ENCODE data around the gene ADAT1. TPM values are rescaled to one million over a fixed set of nuclear protein-coding genes. Genes with fewer than 3 reads are reported as not detected.

ADAT1 gene
- total and polyA plus RNA-seq, 12 donors = 18.0 to 191 (median 46.6) TPM

DNA sequence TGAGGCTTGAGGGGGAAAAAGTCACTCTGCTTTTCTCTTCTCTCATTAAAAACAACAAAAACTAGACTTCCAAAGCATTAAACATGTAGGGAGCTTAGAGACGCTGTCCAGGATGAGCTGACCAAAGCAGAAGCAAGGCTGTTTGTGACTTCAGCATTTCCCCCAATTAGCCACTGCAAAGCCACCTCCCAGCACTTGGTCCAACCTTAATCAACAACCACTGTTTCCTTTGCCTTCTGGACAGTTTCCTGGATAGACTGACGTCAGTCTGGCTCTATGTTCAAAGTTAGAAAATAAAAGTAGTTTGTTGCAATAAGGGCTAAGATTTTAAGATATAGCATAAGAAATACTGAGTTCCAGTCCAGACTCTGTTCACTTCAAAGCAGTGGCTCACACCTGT is 70.1 kb downstream of the ADAT1 start:
- TF ChIP-seq POLR2A (IDR thresholded peaks at IDR 0.05) = no peak
- TF ChIP-seq, protein P1, sequence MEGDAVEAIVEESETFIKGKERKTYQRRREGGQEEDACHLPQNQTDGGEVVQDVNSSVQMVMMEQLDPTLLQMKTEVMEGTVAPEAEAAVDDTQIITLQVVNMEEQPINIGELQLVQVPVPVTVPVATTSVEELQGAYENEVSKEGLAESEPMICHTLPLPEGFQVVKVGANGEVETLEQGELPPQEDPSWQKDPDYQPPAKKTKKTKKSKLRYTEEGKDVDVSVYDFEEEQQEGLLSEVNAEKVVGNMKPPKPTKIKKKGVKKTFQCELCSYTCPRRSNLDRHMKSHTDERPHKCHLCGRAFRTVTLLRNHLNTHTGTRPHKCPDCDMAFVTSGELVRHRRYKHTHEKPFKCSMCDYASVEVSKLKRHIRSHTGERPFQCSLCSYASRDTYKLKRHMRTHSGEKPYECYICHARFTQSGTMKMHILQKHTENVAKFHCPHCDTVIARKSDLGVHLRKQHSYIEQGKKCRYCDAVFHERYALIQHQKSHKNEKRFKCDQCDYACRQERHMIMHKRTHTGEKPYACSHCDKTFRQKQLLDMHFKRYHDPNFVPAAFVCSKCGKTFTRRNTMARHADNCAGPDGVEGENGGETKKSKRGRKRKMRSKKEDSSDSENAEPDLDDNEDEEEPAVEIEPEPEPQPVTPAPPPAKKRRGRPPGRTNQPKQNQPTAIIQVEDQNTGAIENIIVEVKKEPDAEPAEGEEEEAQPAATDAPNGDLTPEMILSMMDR (IDR thresholded peaks at IDR 0.05) = no peak
- no peak overlapping the region for H3K27ac ChIP-seq
- DNase-seq = no peak
- H3K27me3 ChIP-seq = no peaks in the 10 kb centered on the region
- no peaks in the 10 kb centered on the region for H3K36me3 ChIP-seq (replicated peaks in 1 of 2)
- no peak overlapping the region for H3K4me3 ChIP-seq
- WGBS, 4 donors = 58 to 89% (median 69%) methylated on average over 2 of the region's 2 CpGs
- intact Hi-C loops (cut with DNase I) = no loop called here
- no peaks in the 10 kb centered on the region for H3K9me3 ChIP-seq (replicated peaks in 1 of 3)
- peaks cover 4 to 14% of the 10 kb centered on the region in 2 donors for H3K4me1 ChIP-seq (replicated peaks in 1 of 2)

DNA sequence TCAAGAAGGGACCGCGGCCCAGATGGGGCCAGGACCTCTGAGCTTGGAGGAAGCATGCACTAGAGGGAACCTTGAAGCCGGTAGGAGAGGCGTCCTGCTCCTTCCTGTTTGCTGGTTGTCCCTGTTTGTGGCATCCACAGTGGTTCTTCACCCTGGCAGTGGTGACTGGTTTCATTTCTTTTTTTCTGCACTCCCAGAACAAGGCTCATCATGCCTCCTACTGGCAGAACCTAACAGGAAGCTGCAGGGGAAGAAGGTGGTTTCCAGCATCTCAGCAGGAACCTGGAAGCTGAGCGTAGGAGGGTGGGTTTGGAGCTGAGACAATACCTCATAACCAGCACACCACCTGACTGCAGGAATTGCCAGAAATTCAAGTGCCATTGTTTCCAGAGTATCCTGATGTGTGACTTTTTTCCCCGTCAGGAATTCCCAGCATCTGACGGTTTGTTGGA is 72.8 kb downstream of the ADAT1 start:
- Histone ChIP-seq H3K27me3 (no peaks in the 10 kb centered on the region), H3K4me3 (no peak overlapping the region), H3K27ac (no peak overlapping the region), H3K9me3 (replicated peaks in 1 of 3) (no peaks in the 10 kb centered on the region), H3K36me3 (replicated peaks in 1 of 2) (no peaks in the 10 kb centered on the region), H3K4me1 (replicated peaks in 1 of 2) (peaks cover 0 to 8% of the 10 kb centered on the region in 2 donors)
- 73 to 78% (median 76%) methylated on average over 7 of the region's 7 CpGs for WGBS, 4 donors
- intact Hi-C loops (cut with DNase I) = no loop called here
- no peak for TF ChIP-seq POLR2A (IDR thresholded peaks at IDR 0.05)
- TF ChIP-seq, protein P1 (IDR thresholded peaks at IDR 0.05) = peak; percentile 9 to 49 (median 39)
- peak in 6 of 7 donors; percentile 22 to 65 (median 41) for DNase-seq

Other genes starting within 250 kb of the ADAT1 start
- 100 to 1,000 TPM in 1 of 9 donors, 10 to 100 TPM in 8; 40.6 to 129 (median 52.1) TPM for gene CFDP1, start 189.8 kb downstream of the ADAT1 start, total RNA-seq
- gene CFDP1, start 189.8 kb downstream of the ADAT1 start, polyA plus RNA-seq = 100 to 1,000 TPM in 1 of 3 donors, 10 to 100 TPM in 2; 61.0 to 121 (median 83.4) TPM
- 10 to 100 TPM; 19.2 to 40.7 (median 22.8) TPM for gene TMEM170A, start 158.6 kb downstream of the ADAT1 start, total RNA-seq
- 10 to 100 TPM in 2 of 3 donors, 1 to 10 TPM in 1; 5.4 to 19.8 (median 10.1) TPM for gene TMEM170A, start 158.6 kb downstream of the ADAT1 start, polyA plus RNA-seq
- 10 to 100 TPM in 7 of 9 donors, 1 to 10 TPM in 2; 6.3 to 65.8 (median 35.7) TPM for gene CHST6, start 127.8 kb downstream of the ADAT1 start, total RNA-seq
- 1 to 10 TPM; 3.1 to 6.7 (median 3.1) TPM for gene CHST6, start 127.8 kb downstream of the ADAT1 start, polyA plus RNA-seq
- gene CHST5, start 87.2 kb downstream of the ADAT1 start, total RNA-seq = under 1 TPM in 7 of 9 donors, not detected in 2; 0.06 to 0.68 (median 0.17) TPM
- gene CHST5, start 87.2 kb downstream of the ADAT1 start, polyA plus RNA-seq = under 1 TPM in 2 of 3 donors, not detected in 1; 0.32 to 0.61 TPM
- gene TMEM231, start 67.0 kb downstream of the ADAT1 start, total RNA-seq = 10 to 100 TPM in 3 of 9 donors, 1 to 10 TPM in 6; 5.9 to 11.3 (median 9.0) TPM
- 10 to 100 TPM in 1 of 3 donors, 1 to 10 TPM in 2; 2.8 to 13.4 (median 4.8) TPM for gene TMEM231, start 67.0 kb downstream of the ADAT1 start, polyA plus RNA-seq
- 100 to 1,000 TPM in 8 of 9 donors, 10 to 100 TPM in 1; 98.2 to 197 (median 171) TPM for gene GABARAPL2, start 56.9 kb downstream of the ADAT1 start, total RNA-seq
- 100 to 1,000 TPM in 2 of 3 donors, 10 to 100 TPM in 1; 93.9 to 200 (median 123) TPM for gene GABARAPL2, start 56.9 kb downstream of the ADAT1 start, polyA plus RNA-seq
- gene KARS1, start 24.4 kb upstream of the ADAT1 start, total RNA-seq = 100 to 1,000 TPM in 1 of 9 donors, 10 to 100 TPM in 8; 48.4 to 118 (median 81.5) TPM
- gene KARS1, start 24.4 kb upstream of the ADAT1 start, polyA plus RNA-seq = 100 to 1,000 TPM in 1 of 3 donors, 10 to 100 TPM in 2; 59.1 to 156 (median 70.0) TPM
- gene TERF2IP, start 24.5 kb upstream of the ADAT1 start, total RNA-seq = 100 to 1,000 TPM in 8 of 9 donors, 10 to 100 TPM in 1; 89.3 to 136 (median 108) TPM
- gene TERF2IP, start 24.5 kb upstream of the ADAT1 start, polyA plus RNA-seq = 100 to 1,000 TPM in 1 of 3 donors, 10 to 100 TPM in 2; 86.2 to 178 (median 91.1) TPM
- gene CPHXL2, start 53.7 kb upstream of the ADAT1 start, total RNA-seq = not detected
- gene CPHXL2, start 53.7 kb upstream of the ADAT1 start, polyA plus RNA-seq = not detected
- gene DUXB, start 78.2 kb upstream of the ADAT1 start, total RNA-seq = not detected
- gene DUXB, start 78.2 kb upstream of the ADAT1 start, polyA plus RNA-seq = not detected
- not detected for gene CPHXL, start 103.2 kb upstream of the ADAT1 start, total RNA-seq
- gene CPHXL, start 103.2 kb upstream of the ADAT1 start, polyA plus RNA-seq = not detected